Stimulated activated CD4-positive, alpha-beta T cell treated with anti-CD3 and anti-CD28 coated beads, Interleukin-2, amount 100 ng/mL, for 4 hours (primary cell): Measurements from ENCODE around the gene SOX11.

ENCODE experiments used
- DNase-seq: peaks from one replicate; pipeline ENCODE4 v3.0.0-alpha.2; 2020; ENCODE audit warnings: low read depth

SOX11 gene

DNA sequence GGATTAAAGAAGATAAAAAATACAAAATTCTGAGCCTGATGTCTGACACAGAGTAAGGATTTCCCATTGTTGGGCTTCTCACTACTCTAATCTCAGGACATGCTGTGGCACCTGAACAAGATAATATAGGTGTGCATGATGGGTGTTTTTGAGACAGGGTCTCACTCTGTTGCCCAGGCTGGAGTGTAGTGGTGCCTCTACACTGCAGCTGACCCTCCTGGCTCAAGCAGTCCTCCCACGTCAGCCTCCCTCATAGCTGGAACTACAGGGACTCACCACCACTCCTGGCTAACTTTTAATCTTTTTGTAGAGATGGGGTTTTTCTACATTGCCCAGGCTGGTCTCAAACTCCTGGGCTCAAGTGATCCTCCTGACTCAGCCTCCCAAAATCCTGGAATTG lies 32.9 kb downstream of the SOX11 start:
- DNase-seq, result no peak

DNA sequence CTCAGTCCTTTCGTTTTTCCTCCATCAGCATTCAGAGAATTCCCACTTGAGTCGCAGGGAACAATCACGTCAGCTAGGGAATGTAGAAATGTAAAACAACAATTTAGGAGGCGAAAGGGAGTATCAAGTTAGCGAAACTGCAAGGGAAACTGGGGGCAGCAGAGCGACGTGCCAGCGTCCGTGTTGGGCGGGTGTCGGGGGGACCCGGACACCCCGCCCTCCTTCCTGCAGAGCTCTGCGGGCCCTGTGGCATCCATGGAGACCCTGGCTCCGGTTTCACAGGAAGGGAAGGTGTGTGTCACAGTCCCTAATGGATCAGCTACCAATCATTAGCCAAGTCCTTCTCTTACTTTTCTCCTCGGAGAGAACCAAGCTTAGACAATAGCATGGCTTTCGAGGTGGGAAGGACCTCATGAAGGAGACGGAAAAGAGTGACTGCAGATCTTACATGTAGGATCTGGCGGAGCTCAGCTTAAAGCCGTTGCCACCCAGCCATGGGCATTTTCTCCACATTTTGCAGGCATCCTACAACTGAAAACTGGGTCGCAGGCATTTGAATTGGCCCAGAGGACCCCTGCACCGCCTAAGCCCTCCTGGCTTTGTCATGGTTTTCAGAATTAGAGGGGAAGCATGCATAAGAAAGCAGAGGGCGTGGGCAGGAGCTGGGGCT lies 33.7 kb downstream of the SOX11 start:
- DNase-seq, result no peak

DNA sequence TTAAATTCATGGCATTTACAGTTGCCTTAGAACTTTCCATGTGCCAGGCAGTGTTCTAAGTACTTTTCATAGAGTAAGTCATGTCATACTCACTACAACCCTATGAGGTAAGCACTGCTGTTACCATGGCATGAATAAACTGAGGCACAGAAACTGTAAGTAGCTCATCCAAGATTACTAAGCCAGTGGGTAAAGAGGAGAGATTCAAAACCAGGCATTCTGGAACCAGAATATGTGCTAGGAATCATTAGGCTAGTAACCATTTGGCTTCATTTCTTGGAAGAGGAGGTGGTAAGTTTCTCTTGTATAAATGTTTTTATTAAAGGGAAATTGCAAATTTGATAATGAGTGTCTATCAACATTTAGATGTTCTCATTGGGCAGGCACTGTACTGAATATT lies 35.1 kb downstream of the SOX11 start:
- no peak for DNase-seq

DNA sequence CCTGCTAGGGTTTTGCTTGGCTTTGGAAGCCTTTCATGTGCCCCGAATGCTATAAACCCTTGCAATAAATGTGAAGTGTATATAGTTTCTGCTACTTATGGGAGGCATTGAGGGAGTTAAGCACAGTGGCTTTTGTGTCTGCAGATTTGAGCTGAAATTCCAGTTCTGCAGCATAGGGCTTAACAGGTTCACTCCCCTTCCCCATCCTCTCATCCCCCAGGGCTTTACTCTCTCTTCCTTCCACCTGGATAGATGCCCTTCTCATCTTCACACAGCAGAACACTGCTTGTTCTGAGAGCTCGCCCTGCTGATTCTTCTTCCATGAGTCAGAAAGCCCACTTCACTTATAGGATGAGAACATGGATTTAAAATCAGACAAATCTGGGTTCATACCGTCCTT lies 37.2 kb downstream of the SOX11 start:
- no peak for DNase-seq

DNA sequence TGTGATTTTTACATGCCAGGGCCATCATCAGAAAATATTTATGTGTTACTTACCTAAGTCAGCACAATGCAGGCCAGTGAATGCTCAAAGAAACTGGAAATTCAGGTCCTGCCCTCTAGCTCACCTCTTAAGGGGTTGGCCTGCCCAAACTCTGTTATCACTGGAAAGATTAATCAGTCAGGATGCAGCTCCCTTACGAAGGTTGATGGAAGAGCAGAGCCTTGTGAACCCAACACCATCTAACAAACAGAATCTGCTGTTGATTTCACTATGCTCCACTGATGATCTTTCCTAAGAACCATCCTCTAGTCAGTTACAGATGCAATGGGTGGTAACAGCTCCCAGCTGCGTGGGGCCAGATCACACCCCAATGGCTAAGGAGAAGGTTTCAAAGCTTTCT lies 38.2 kb downstream of the SOX11 start:
- DNase-seq, result no peak

DNA sequence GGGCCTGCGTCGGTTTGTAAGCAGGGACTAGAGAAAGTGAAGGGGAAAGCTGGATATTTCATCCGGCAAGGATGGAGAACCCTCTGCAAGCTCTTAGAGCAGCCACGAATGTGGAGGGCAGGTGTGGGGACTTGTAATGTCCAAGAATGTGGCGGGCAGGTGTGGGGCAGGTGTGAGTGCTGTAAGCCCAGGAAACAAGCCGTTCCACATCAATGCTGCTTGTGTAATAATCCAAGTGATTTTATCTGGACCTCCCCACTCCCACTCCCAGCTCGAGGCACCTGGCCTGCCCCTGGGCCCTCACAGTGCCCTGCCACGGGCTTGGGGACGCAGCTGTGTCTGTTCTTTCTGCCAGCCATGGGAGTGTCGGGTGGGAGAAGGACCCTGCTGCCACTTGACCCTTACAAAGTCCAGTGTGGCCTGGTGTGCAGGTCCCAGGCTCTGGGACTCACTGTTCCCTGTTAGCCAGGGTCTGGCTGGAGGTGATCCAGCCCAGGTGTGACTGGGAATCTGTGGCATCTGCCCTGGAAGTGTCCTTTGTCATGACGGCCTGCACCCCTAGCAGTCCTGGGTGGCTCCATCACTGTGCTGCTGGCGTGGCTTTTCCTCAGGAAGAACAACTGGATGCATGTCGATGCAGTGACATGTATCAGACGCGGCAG lies 42.8 kb downstream of the SOX11 start:
- DNase-seq, result no peak

DNA sequence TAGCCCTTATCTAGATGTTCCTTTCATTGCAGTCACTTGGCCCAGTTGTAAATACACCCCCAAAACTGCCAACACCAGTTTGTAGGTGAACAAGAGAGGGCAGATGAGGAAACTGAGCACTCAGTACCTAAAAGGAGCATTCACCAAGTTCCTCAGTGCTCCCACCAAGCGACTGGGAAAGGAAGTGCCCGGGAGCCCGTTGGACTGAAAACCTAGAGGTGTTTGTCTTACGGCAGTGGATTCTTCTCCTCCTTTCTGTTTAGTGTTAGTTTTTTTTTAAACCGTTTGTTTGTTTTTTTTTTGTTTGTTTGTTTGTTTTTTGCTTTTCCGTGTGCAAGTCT lies 43.3 kb downstream of the SOX11 start:
- no peak for DNase-seq

DNA sequence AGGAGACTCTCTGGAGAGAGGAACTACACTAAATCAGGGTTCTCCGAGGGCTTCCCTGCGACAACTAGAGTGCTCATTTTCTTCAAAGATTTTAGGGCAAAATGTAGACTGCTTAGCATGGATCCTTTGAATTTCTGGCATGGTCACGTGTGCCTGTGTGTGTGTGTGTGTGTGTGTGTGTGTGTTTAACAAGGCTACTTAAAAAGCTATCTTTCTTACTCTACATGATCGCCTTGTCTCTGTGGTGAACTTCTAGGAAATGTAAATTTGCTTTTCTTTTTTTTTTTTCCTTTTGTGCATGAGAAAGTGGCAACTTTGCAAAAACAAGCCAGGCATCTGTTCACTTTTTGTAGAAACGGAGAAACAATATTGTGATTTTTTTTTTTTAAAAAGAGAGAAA lies 43.9 kb downstream of the SOX11 start:
- no peak for DNase-seq

DNA sequence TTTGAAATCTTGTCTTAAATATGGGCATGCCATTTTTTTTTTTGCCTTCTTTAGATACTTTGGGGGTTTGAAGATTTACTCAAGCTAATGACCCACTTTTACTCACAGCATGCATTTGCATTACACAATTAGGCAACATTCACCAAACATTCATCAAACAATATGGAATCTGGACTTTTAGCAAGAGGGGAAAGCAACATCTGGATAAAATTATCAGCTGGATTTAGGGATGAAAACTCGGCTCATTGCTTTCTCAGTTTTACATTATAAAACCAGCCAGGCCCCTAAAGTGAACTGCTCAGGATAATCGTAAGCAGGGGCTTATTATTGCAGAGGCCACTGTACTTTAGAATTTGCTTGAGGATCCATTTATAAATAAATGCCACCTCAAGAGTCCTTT lies 44.7 kb downstream of the SOX11 start:
- DNase-seq, result no peak

DNA sequence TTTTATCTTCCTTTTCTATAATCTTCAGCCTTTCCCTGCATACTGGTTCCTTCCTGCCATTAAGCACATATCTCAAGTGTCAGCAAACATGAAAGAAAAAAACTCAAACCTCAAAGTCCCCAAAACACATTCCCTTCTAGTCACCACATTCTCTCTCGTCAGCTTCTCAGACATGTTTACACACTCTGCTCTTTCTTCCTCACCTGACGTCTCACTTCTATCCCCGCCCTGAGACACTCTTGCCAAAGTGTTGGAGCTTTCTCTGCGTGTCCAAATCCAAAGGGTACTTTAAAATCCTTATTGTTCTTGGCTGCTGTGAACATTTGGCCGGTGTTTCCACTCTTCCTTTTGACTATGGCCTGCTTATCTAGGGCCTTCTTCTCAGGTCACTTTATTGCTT lies 47.9 kb downstream of the SOX11 start:
- DNase-seq, result no peak

DNA sequence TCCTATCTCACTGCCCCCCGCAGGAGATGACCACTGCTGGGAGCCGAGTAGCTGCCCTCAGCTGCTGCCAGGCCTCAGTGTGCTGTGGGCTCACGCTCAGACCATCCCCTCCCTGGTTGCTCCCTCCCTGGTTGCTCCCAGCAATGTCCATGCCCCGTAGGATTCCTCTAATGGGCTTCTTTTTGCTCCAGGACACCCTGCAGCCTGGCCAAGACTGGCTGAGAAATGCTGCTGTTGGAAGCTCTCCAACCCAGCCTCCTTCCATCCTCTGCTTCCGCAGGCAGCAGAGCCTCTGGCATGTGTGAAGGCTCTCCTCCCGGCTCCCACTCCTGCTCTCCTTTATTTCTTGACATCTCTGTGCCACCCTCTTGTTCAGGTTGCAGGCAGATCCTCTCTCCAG lies 48.6 kb downstream of the SOX11 start:
- no peak for DNase-seq

DNA sequence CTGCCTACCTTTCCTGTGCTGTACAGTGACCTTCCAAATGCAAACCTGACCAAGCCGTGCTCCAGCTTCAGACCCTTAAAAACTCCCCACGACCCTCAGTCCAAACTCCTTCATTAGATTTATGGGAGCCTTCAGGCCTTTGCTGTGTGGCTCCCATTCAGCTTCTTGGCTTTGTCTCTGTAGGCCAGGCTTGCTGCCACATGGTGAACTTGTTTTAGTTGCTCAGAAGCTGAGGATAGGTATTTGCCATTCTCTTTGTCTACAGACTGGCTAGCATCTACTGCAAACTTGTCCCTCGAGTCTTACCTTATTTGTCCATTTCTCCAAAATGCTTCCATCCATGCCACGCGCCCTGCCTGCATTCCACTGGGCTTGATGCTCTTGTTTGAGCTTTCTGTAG lies 49.1 kb downstream of the SOX11 start:
- no peak for DNase-seq

DNA sequence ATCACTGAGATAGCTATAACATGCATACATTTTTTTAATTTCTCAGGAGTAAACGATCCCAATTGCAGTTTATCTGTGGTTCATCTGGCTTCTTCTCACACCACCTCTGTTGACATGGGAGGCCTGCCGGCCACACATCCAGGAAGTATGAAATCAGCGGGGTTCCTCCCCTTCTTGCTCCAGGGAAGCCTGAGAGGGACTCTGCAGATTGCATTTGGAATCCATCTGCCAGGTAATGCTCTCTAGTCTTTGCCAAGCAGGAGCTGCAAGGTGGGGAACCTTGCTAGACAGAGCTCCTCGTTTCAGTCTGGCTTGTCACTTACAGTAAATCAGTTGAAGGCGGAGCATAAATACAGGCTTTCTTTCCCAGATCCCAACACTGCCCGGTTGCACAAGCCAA lies 49.9 kb downstream of the SOX11 start:
- DNase-seq, result no peak

DNA sequence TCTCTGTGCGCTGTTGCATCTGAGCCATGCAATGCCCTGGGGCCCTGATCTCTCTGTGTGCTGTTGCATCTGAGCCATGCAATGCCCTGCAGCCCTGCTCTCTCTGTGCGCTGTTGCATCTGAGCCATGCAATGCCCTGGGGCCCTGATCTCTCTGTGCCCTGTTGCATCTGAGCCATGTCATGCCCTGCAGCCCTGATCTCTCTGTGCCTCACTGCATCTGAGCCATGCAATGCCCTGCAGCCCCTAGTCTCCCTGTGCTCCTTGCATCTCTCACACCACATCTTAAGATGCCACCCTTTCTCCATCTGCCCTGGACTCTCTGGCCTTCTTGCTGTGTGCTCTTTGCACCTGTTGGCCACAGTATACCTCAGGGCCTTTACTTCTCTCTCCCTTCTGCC lies 56.2 kb downstream of the SOX11 start:
- DNase-seq, result no peak

DNA sequence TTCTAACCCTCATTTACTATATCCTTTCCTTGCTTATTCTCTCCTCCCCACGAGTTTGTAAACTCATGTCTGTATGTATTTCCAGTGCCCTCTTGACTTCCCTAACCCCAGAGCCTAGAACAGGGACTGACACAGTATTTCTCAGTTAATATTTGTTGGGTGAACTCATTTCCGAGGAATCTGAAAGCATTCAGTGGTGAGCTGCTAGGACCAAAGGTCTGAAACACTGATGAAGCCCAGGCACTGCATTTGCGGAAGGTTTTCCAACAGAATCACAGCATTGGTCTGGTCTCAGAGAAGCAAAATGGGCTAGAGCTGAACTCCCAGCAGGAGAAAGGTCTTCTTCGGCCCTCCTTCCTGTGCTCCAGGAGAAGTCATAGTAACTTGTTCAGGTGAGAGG lies 56.8 kb downstream of the SOX11 start:
- DNase-seq, result no peak

DNA sequence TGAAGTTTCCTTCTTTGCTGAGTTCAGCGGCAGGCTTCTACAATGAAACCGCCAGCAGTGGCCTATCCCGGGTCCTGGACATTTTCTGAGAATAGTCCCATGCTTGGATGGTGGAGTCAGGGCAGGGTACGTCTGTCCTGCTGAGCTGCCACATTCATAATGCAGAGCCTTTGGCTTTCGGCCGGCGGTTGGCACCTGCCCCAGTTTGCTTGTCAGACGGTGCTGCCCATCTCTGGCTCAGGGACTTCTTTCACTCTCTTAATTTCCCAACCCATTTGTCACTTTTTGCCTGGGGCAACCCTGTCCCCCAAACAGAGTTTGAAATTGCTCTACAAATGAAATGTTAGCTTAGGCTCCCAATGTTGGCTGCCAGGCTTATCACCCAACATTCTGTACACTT lies 57.2 kb downstream of the SOX11 start:
- no peak for DNase-seq
